Naive thymus-derived CD4-positive, alpha-beta T cell (primary cell): ENCODE measurements around the gene NFATC2. TPM values are rescaled to one million over a fixed set of nuclear protein-coding genes. Genes with fewer than 3 reads are reported as not detected.
A peak's percentile ranks its signal among the peaks of the same experiment; 100 is the strongest.

Source experiments
- ATAC-seq: fragments of 150-1000 bp; cut with Tn5 transposase; 2 replicates; pipeline ENCODE4 v1.10.0; 2021; ENCODE audit warnings: mild to moderate bottlenecking, moderate library complexity
- CTCF ChIA-PET: fragments of 350-600 bp; sonication (Branson Sonifier 250); formaldehyde crosslinking; loops from one replicate; lab custom pipeline; 2021; ENCODE audit warnings: antibody characterized with exemption; lab: Charles Lee
- POLR2A ChIA-PET: fragments of 350-600 bp; sonication (Branson Sonifier 250); formaldehyde crosslinking; loops from one replicate; lab custom pipeline; 2021; ENCODE audit warnings: antibody characterized with exemption, inconsistent platforms; lab: Charles Lee
- DNase-seq, 9 donors: peaks; one replicate each; pipeline versions ENCODE4 v3.0.0 to v3.0.0-alpha.2; 2020 to 2022; ENCODE audit warnings: mixed read lengths in 1 of 9
- H3K27ac ChIP-seq: one replicate; pipeline ENCODE4 v1.7.0; 2013; ENCODE audit warnings: mild to moderate bottlenecking, low read depth, low read length, moderate library complexity
- H3K27me3 ChIP-seq, 2 donors: one replicate each; pipeline ENCODE4 v1.7.0; 2013; ENCODE audit warnings: low read length in 2 of 2, mild to moderate bottlenecking in 2 of 2, moderate library complexity in 2 of 2; ENCODE audit not compliant: control insufficient read depth in 2 of 2, insufficient read depth in 2 of 2
- H3K36me3 ChIP-seq, 3 experiments: 1 replicate in 2 of 3; 2 replicates in 1 of 3; pipeline ENCODE4 v1.7.0; 2013; ENCODE audit warnings: low read length in 3 of 3, mild to moderate bottlenecking in 3 of 3, moderate library complexity in 1 of 3; ENCODE audit not compliant: insufficient read depth in 3 of 3, control insufficient read depth in 2 of 3
- H3K4me1 ChIP-seq, 2 donors: one replicate each; pipeline ENCODE4 v1.7.0; 2013; ENCODE audit warnings: low read length in 2 of 2, mild to moderate bottlenecking in 2 of 2, moderate library complexity in 1 of 2; ENCODE audit not compliant: control insufficient read depth in 2 of 2, insufficient read depth in 2 of 2
- H3K4me3 ChIP-seq: 2 replicates; pipeline ENCODE4 v1.7.0; 2013; ENCODE audit warnings: mild to moderate bottlenecking, low read length
- H3K9me3 ChIP-seq, 3 experiments: 1 replicate in 2 of 3; 2 replicates in 1 of 3; pipeline ENCODE4 v1.7.0; 2013; ENCODE audit warnings: low read length in 3 of 3; ENCODE audit not compliant: control insufficient read depth in 2 of 3
- H3K27ac Mint-ChIP-seq, 9 donors: one replicate each; pipeline ENCODE4 v1.8.0; 2020 to 2022; ENCODE audit warnings: mixed read lengths in 9 of 9, mild to moderate bottlenecking in 8 of 9, moderate library complexity in 5 of 9, inconsistent platforms in 2 of 9
- H3K27me3 Mint-ChIP-seq, 5 donors: one replicate each; pipeline ENCODE4 v1.8.0; 2021 to 2022; ENCODE audit warnings: mixed read lengths in 5 of 5, mild to moderate bottlenecking in 1 of 5
- H3K36me3 Mint-ChIP-seq, 5 donors: one replicate each; pipeline ENCODE4 v1.8.0; 2020 to 2022; ENCODE audit warnings: mixed read lengths in 5 of 5, mild to moderate bottlenecking in 3 of 5, inconsistent platforms in 1 of 5
- H3K4me1 Mint-ChIP-seq, 7 donors: one replicate each; pipeline ENCODE4 v1.8.0; 2020 to 2022; ENCODE audit warnings: mixed read lengths in 7 of 7, mild to moderate bottlenecking in 3 of 7, inconsistent platforms in 1 of 7
- H3K4me3 Mint-ChIP-seq, 10 donors: one replicate each; pipeline ENCODE4 v1.8.0; 2020 to 2022; ENCODE audit warnings: mild to moderate bottlenecking in 10 of 10, mixed read lengths in 10 of 10, moderate library complexity in 6 of 10, inconsistent platforms in 2 of 10
- H3K9me3 Mint-ChIP-seq, 11 donors: one replicate each; pipeline ENCODE4 v1.8.0; 2020 to 2022; ENCODE audit warnings: mixed read lengths in 11 of 11, mild to moderate bottlenecking in 4 of 11, inconsistent platforms in 1 of 11, moderate library complexity in 1 of 11
- intact Hi-C, 2 donors: fragments of 100-400 bp; cut with micrococcal nuclease; formaldehyde crosslinking; loops; one replicate each; pipeline ENCODE4 v1.15.1; 2023
- polyA plus RNA-seq, 2 donors: library from polyadenylated mRNA; unstranded; fragments of 300-500 nt; fragmentation: Illumina TruSeq; gene quantifications; one replicate each; pipeline ENCODE4 v1.2.3, GENCODE V29; 2021
- total RNA-seq, 6 experiments: library from RNA in 5 of 6; stranded (reverse) in 5 of 6; gene quantifications; 1 replicate in 5 of 6; 2 replicates in 1 of 6; pipeline ENCODE4 v1.2.3 and lab custom pipeline; 2021 to 2026

The NFATC2 gene
- total and polyA plus RNA-seq, 7 experiments from 2014 or later: 16.6 to 66.8 (median 42.6) TPM

- intact Hi-C loops: loop anchor here (1.0 to 5.0 kb wide), 5 partner anchors 12 to 110 kb away; no protein-coding TSS in a partner anchor
- H3K36me3 ChIP-seq: peaks cover 9 to 35% (median 31%) of the 10 kb centered on the region in 3 experiments
- ChIA-PET POLR2A (interaction anchor here (1.4 to 8.1 kb wide), 3 partner anchors 12 to 30 kb away, joined by 4 to 74 read pairs (median 8); partner anchors contain the start of gene NFATC2), CTCF (interaction anchor here (0.6 to 1.5 kb wide), 3 partner anchors 18 to 140 kb away, joined by 3 read pairs; no protein-coding TSS in a partner anchor)
- Mint-ChIP-seq H3K4me3 (peak overlapping the region; percentile 47 to 81 (median 62)), H3K4me1 (peaks cover 57 to 97% (median 89%) of the 10 kb centered on the region in 7 donors), H3K9me3 (no peaks in the 10 kb centered on the region), H3K27me3 (no peaks in the 10 kb centered on the region), H3K27ac (peak overlapping the region; percentile 82 to 94 (median 91)), H3K36me3 (peaks cover 21 to 77% (median 48%) of the 10 kb centered on the region in 5 donors)
- no peaks in the 10 kb centered on the region for H3K27me3 ChIP-seq
- no peaks in the 10 kb centered on the region for H3K9me3 ChIP-seq
- peak in 6 of 9 donors; percentile 34 to 61 (median 44) for DNase-seq
- peak; percentile 80 for ATAC-seq
- H3K4me1 ChIP-seq: peaks cover 60 to 61% of the 10 kb centered on the region in 2 donors
- H3K4me3 ChIP-seq: peak overlapping the region; percentile 9
- H3K27ac ChIP-seq: peak overlapping the region; percentile 61
These were observed 29.9 kb downstream of the NFATC2 start for GRCh38 chr20:51512645-51513044.

GRCh38 chr20:51511861-51512619 is 30.5 kb downstream of the NFATC2 start:
- H3K36me3 Mint-ChIP-seq: peaks cover 21 to 74% (median 46%) of the 10 kb centered on the region in 5 donors
- Histone ChIP-seq H3K4me1 (peaks cover 60 to 62% of the 10 kb centered on the region in 2 donors), H3K27me3 (no peaks in the 10 kb centered on the region), H3K4me3 (peak overlapping the region; percentile 9), H3K27ac (peak overlapping the region; percentile 61), H3K36me3 (peaks cover 9 to 38% (median 32%) of the 10 kb centered on the region in 3 experiments), H3K9me3 (no peaks in the 10 kb centered on the region)
- peak overlapping the region; percentile 82 to 94 (median 91) for H3K27ac Mint-ChIP-seq
- POLR2A ChIA-PET: interaction anchor here (1.4 to 8.1 kb wide), 3 partner anchors 12 to 31 kb away, joined by 4 to 74 read pairs (median 4); partner anchors contain the start of gene NFATC2
- peak overlapping the region; percentile 47 to 81 (median 64) for H3K4me3 Mint-ChIP-seq
- H3K4me1 Mint-ChIP-seq: peaks cover 60 to 100% (median 91%) of the 10 kb centered on the region in 7 donors
- CTCF ChIA-PET: interaction anchor here (0.6 to 1.5 kb wide), 2 partner anchors 84 to 140 kb away, joined by 3 read pairs; no protein-coding TSS in a partner anchor
- no peaks in the 10 kb centered on the region for H3K9me3 Mint-ChIP-seq
- no peaks in the 10 kb centered on the region for H3K27me3 Mint-ChIP-seq
- intact Hi-C loops: loop anchor here (1.0 to 5.0 kb wide), 5 partner anchors 12 to 110 kb away; no protein-coding TSS in a partner anchor
- no peak for DNase-seq
- ATAC-seq: no peak

- Histone ChIP-seq H3K9me3 (no peaks in the 10 kb centered on the region), H3K4me3 (no peak overlapping the region), H3K4me1 (peaks cover 60 to 62% of the 10 kb centered on the region in 2 donors), H3K27me3 (no peaks in the 10 kb centered on the region), H3K36me3 (peaks cover 3 to 37% (median 26%) of the 10 kb centered on the region in 3 experiments), H3K27ac (peak overlapping the region; percentile 61)
- Mint-ChIP-seq H3K4me3 (peak overlapping the region; percentile 27 to 81 (median 62)), H3K27ac (peak overlapping the region; percentile 82 to 94 (median 91)), H3K36me3 (peaks cover 21 to 66% (median 38%) of the 10 kb centered on the region in 5 donors), H3K4me1 (peaks cover 56 to 94% (median 82%) of the 10 kb centered on the region in 7 donors), H3K27me3 (no peaks in the 10 kb centered on the region), H3K9me3 (no peaks in the 10 kb centered on the region)
- POLR2A ChIA-PET: interaction anchor here (1.8 to 8.1 kb wide), 2 partner anchors 11 to 30 kb away, joined by 4 to 74 read pairs; no protein-coding TSS in a partner anchor
- no peak for DNase-seq
- CTCF ChIA-PET: interaction anchor here (3.1 kb wide), 1 partner anchor 10 kb away, joined by 8 read pairs; no protein-coding TSS in a partner anchor
- no peak for ATAC-seq
- intact Hi-C loops: loop anchor here in 1 of 2 donors (5.0 kb wide), 1 partner anchor 109 kb away; no protein-coding TSS in a partner anchor
These were observed 31.4 kb downstream of the NFATC2 start for GRCh38 chr20:51510936-51511605.

DNA sequence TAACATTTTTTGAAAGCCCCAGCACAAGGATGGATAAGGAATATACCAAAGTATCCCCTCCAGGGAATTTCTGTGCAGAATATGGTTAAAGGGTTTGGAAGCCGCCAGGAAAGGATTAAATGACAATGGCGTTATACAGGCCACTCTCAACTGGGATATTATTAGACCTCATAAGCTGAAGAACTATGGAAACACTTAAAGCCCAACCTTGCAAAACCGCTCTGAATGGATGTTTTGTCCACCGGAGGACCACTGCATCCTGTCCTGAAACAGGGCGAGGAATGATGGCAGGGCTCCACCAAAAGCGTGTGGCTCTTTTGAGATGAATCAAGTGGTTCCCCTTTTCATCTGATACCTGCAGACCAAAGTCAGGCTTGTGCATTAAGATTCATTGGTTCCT is 32.4 kb downstream of the NFATC2 start:
- peaks cover 9 to 39% (median 21%) of the 10 kb centered on the region in 3 experiments for H3K36me3 ChIP-seq

DNA sequence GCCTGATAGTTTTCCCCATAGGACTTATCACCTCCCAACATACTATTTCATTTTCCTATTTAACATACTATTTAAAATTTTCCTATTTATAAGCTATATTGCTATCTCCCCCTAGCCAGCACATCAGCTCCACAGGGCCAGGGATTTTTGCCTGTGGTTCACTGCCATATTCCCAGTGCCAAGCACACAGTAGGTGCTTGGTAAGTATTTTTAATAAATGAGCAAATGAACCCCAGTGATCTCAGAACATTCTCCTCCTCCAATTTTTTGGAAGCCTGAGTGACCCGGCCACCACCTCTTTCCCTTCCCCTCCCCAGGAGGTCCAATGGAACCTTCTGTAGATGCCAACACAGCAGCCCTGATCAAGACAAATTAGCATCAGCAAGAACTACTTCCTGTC is 33.3 kb downstream of the NFATC2 start:
- Mint-ChIP-seq H3K4me3 (peak overlapping the region in 2 of 10 donors; percentile 18 to 31), H3K9me3 (no peaks in the 10 kb centered on the region), H3K27me3 (no peaks in the 10 kb centered on the region), H3K36me3 (peaks cover 21 to 62% (median 33%) of the 10 kb centered on the region in 5 donors), H3K4me1 (peaks cover 53 to 90% (median 72%) of the 10 kb centered on the region in 7 donors), H3K27ac (peak overlapping the region; percentile 10 to 90 (median 76))
- peaks cover 9 to 35% (median 20%) of the 10 kb centered on the region in 3 experiments for H3K36me3 ChIP-seq
- ChIA-PET CTCF (interaction anchor here (0.6 to 3.1 kb wide), 2 partner anchors 8 to 79 kb away, joined by 4 to 8 read pairs; no protein-coding TSS in a partner anchor), POLR2A (interaction anchor here (0.7 to 8.1 kb wide), 3 partner anchors 9 to 17 kb away, joined by 3 to 74 read pairs (median 3); no protein-coding TSS in a partner anchor)
- H3K27ac ChIP-seq: no peak overlapping the region
- no peak for DNase-seq
- H3K9me3 ChIP-seq: no peaks in the 10 kb centered on the region
- no peaks in the 10 kb centered on the region for H3K27me3 ChIP-seq
- intact Hi-C loops: no loop called here
- no peak for ATAC-seq
- H3K4me1 ChIP-seq: peaks cover 43 to 48% of the 10 kb centered on the region in 2 donors
- H3K4me3 ChIP-seq: no peak overlapping the region

More for the DNA sequence above, 32.4 kb downstream of the NFATC2 start:
- ATAC-seq: no peak
- H3K27me3 ChIP-seq: no peaks in the 10 kb centered on the region
- no peak overlapping the region for H3K27ac ChIP-seq
- Mint-ChIP-seq H3K27ac (peak overlapping the region in 4 of 9 donors; percentile 48 to 93 (median 70)), H3K27me3 (no peaks in the 10 kb centered on the region), H3K9me3 (no peaks in the 10 kb centered on the region), H3K36me3 (peaks cover 21 to 65% (median 33%) of the 10 kb centered on the region in 5 donors), H3K4me3 (peak overlapping the region in 1 of 10 donors; percentile 13), H3K4me1 (peaks cover 59 to 93% (median 73%) of the 10 kb centered on the region in 7 donors)
- POLR2A ChIA-PET: interaction anchor here (8.1 kb wide), 1 partner anchor 10 kb away, joined by 74 read pairs; no protein-coding TSS in a partner anchor
- H3K9me3 ChIP-seq: no peaks in the 10 kb centered on the region
- DNase-seq: no peak
- no peak overlapping the region for H3K4me3 ChIP-seq
- intact Hi-C loops: loop anchor here in 1 of 2 donors (5.0 kb wide), 1 partner anchor 108 kb away; no protein-coding TSS in a partner anchor
- peaks cover 53 to 57% of the 10 kb centered on the region in 2 donors for H3K4me1 ChIP-seq
- CTCF ChIA-PET: interaction anchor here (0.6 to 3.1 kb wide), 2 partner anchors 9 to 39 kb away, joined by 3 to 8 read pairs; no protein-coding TSS in a partner anchor
